GM23248 (cell line): ENCODE measurements around the gene TRRAP.

Experiments
- EZH2 ChIP-seq: fragments of 200-600 bp; sonication (generic); IDR thresholded peaks from 2 replicates; pipeline ENCODE4 v1.6.1; 2018; ENCODE audit warnings: antibody characterized with exemption, mild to moderate bottlenecking; ENCODE audit not compliant: insufficient read depth, poor library complexity, severe bottlenecking
- EZH2phosphoT487 ChIP-seq: fragments of 200-600 bp; sonication (generic); IDR thresholded peaks from 2 replicates; pipeline ENCODE4 v1.6.1; 2018; ENCODE audit warnings: antibody characterized with exemption, moderate library complexity, mild to moderate bottlenecking, low read depth; ENCODE audit not compliant: insufficient read depth

GRCh38 chr7:98997846-98998245 is 119.5 kb downstream of the TRRAP start:
- no peak for TF ChIP-seq EZH2
- TF ChIP-seq EZH2phosphoT487, result no peak
